ENCODE measurements around the gene SRL.
"Not testable (repeated sequence)": the region's sequence is repeated elsewhere in the genome, so short reads cannot be mapped to it uniquely, and the experiment has no call there.

Gene SRL

GRCh38 chr16:4226251-4227039 lies 15.4 kb downstream of the SRL start:
- no peak for DNase-seq (ENCODE audit: low read depth, low spot score)

- no peak for DNase-seq (ENCODE audit: low read depth, low spot score)
Measured at GRCh38 chr16:4225075-4225474, 16.8 kb downstream of the SRL start.

GRCh38 chr16:4220358-4220757 lies 21.5 kb downstream of the SRL start:
- no peak for DNase-seq (ENCODE audit: low read depth, low spot score)

- DNase-seq (ENCODE audit: low read depth, low spot score): no peak
Measured at GRCh38 chr16:4218202-4218601, 23.7 kb downstream of the SRL start.

GRCh38 chr16:4217204-4218131 lies 24.4 kb downstream of the SRL start:
- DNase-seq (ENCODE audit: low read depth, low spot score): peak; percentile 54

GRCh38 chr16:4216596-4216995 lies 25.3 kb downstream of the SRL start:
- DNase-seq (ENCODE audit: low read depth, low spot score): no peak

GRCh38 chr16:4215106-4215505 lies 26.8 kb downstream of the SRL start:
- DNase-seq (ENCODE audit: low read depth, low spot score): no peak

GRCh38 chr16:4214215-4214621 lies 27.7 kb downstream of the SRL start:
- peak; percentile 94 for DNase-seq (ENCODE audit: low read depth, low spot score)

- DNase-seq (ENCODE audit: low read depth, low spot score): no peak
Measured at GRCh38 chr16:4213737-4214136, 28.1 kb downstream of the SRL start.

GRCh38 chr16:4212934-4213296 lies 29.0 kb downstream of the SRL start:
- peak; percentile 46 for DNase-seq (ENCODE audit: low read depth, low spot score)

- DNase-seq (ENCODE audit: low read depth, low spot score): no peak
Measured at GRCh38 chr16:4212211-4212933, 29.5 kb downstream of the SRL start.

GRCh38 chr16:4211445-4212210 lies 30.3 kb downstream of the SRL start:
- DNase-seq (ENCODE audit: low read depth, low spot score): not testable (repeated sequence)

- DNase-seq (ENCODE audit: low read depth, low spot score): no peak
Measured at GRCh38 chr16:4209666-4210065, 32.2 kb downstream of the SRL start.

- no peak for DNase-seq (ENCODE audit: low read depth, low spot score)
Measured at GRCh38 chr16:4208341-4208751, 33.5 kb downstream of the SRL start.

- DNase-seq (ENCODE audit: low read depth, low spot score): no peak
Measured at GRCh38 chr16:4207683-4208340, 34.1 kb downstream of the SRL start.

GRCh38 chr16:4207229-4207628 lies 34.7 kb downstream of the SRL start:
- no peak for DNase-seq (ENCODE audit: low read depth, low spot score)

- no peak for DNase-seq (ENCODE audit: low read depth, low spot score)
Measured at GRCh38 chr16:4206680-4207079, 35.2 kb downstream of the SRL start.

GRCh38 chr16:4205971-4206370 lies 35.9 kb downstream of the SRL start:
- DNase-seq (ENCODE audit: low read depth, low spot score): no peak

GRCh38 chr16:4204521-4204920 lies 37.4 kb downstream of the SRL start:
- DNase-seq (ENCODE audit: low read depth, low spot score): no peak

GRCh38 chr16:4203748-4204147 lies 38.1 kb downstream of the SRL start:
- DNase-seq (ENCODE audit: low read depth, low spot score): no peak

All from astrocyte of the hippocampus (primary cell).